Stimulated activated CD4-positive, alpha-beta T cell treated with anti-CD3 and anti-CD28 coated beads, Interleukin-15, amount 100 ng/mL, for 48 hours (primary cell): Measurements from ENCODE around the gene NDUFB11.

Source experiments
- DNase-seq, 2 donors: peaks; one replicate each; pipeline ENCODE4 v3.0.0-alpha.2; 2020; ENCODE audit warnings: low read depth in 2 of 2

NDUFB11 gene

DNA sequence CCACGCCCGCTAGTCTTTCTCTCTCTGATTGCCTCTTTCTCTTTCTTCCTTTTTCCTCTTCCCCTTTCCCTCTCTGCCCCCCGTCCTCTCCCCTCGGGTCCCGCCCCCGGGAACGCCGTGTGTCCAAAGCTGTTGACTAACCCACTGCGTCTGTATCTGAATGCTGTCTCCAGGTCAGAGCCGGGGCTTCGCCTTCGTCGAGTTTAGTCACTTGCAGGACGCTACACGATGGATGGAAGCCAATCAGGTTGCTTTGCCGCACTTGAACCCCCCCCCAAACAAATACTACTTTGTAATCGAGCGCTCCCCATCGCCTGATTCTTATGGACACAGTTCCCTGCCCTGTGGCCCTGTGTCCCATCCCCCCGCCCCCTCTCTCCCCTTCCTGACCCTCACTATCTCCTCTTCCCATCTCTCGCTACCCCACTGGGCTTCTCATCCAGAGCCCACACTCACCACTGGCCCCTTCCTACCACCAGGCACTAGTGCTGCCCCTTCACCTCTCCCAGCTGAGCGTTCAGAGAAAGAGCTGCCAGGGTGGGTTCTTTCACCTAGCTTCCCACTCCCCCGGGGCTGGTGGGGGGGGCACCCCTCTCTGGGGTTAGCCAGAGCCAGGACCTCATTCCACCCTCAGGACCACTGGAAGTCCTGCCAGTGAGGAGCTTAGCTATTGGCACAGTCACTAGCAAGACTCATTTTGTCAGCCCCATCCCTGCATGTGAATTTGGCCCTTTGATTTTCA is 30.5 kb upstream of the NDUFB11 start:
- DNase-seq = no peak

DNA sequence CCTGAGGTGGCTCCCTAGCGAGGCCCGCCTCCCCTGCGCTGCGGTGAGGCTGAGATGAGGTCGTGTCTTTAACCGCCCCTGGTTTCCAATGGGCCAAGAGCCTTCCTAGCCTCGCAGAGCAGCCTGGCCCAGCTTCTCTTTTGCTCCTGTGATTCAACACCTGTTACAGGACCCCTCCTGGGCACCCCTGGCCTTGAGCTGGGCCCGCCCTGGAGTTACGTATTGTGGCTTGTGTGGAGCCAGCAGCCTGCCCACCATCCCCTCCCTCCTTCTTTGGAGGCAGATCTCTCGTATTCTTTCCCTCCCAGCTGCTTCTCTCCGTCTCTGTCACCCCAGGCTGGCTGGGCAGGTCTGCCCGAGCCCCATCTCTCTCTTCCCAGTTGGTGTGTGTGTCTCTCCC is 29.9 kb upstream of the NDUFB11 start:
- no peak for DNase-seq

DNA sequence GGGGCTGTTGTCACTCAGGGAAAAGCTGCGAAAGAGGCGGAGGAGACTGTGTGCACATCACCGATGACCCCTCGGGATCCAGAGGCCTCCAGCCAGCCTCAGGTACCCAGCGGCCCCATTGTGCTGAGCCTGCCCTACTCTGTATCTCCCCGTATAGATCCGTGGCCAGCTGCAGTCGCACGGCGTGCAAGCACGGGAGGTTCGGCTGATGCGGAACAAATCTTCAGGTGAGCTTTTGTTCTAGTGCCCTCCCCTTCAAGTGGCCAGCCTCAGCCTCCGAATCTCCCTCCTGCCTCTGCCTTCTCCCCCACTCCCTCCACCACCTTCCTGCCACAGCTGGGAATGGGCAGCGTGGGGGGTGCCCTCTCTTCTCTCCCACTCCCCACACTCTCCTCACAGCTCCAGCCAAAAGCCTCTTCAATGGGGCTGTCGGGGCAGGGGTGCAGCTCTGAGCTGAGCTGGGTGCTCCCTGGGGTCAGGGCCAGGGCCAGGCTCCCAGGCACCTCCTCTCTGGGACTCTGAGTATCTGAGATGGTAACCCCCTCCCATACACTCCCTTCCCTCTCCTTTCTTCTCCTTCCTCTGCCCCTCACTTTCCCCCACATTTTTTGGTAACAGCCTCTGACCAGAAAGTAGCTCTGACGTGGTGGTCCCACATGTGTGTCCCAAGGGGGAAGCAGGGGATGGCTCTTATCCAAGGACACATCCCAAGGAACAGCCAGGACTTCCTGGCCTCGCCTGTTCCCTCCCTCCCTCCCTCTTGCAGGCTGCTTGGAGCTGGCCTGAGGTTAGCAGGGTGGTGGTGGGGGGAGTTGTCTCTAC is 28.7 kb upstream of the NDUFB11 start:
- DNase-seq = no peak

DNA sequence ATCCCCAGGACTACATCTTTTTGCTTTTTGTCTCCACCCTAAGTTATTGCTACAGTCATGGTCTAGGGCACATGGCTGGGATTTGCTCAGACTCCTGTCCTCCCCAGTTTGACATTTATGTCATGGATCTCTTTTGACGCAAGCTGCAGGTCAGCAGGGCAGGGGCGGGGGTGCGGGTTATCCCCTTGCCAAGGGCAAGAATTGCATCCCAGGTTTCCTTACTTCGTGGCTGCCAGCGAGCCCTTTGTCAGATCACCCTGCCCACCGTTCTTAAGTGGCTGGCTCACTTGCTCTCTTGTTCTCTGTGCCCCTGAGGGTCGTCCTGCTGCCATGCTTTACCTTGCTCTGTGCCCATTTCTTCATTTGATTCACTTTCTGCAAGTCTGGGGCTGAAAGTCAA is 28.0 kb upstream of the NDUFB11 start:
- no peak for DNase-seq

DNA sequence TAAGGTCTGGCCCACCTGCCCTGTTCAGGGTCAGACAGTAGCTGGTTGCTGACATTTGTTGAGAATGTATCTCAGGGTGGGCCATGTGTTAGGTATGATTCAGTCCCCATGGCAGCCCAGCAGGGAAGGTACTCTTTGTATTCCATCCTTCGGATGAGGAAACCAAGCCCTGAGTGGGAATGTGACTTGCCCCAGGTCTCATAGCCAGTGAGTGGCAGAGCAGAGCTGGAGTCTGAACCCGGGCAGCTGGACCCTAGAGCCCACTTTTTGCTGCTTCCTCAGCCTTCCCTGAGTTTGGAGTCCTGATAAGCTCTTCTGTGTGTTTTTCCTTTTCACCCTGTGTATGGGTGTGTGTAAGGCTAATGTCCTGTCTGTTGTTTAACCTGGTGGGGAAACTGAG is 27.5 kb upstream of the NDUFB11 start:
- DNase-seq = no peak

DNA sequence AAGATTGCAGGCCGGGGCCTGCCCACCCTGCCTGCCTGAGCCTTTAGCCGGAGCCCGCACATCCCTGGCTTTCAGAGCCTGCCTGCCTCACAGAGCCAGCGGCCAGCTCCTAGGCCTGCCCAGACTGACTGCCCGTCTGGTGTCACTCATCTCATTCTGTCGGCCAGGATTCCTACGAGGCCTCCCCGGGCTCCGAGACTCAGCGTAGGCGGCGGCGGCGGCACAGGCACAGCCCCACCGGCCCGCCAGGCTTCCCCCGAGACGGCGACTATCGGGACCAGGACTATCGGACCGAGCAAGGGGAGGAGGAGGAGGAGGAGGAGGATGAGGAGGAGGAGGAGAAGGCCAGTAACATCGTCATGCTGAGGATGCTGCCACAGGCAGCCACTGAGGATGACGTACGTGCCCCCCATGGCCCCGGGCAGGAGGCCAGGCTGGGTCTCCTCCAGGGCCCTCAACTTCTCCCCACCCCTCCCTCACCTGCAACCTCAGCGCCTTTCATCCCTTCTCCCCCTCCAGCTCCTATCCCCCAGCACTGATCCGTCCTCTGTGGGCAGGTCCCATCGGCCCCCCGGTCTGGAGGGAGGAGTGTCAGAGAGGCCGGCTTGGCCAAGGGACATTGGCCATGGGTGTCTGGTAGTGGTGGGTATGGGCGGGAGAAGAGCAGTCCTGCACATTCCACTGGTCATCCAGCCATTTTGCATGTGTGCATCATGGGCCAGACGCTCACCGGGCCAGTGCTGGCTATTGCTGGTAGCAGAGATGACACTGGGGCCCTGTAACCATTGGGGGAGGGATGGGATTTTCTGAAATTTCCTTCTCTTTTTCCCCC is 26.6 kb upstream of the NDUFB11 start:
- no peak for DNase-seq

DNA sequence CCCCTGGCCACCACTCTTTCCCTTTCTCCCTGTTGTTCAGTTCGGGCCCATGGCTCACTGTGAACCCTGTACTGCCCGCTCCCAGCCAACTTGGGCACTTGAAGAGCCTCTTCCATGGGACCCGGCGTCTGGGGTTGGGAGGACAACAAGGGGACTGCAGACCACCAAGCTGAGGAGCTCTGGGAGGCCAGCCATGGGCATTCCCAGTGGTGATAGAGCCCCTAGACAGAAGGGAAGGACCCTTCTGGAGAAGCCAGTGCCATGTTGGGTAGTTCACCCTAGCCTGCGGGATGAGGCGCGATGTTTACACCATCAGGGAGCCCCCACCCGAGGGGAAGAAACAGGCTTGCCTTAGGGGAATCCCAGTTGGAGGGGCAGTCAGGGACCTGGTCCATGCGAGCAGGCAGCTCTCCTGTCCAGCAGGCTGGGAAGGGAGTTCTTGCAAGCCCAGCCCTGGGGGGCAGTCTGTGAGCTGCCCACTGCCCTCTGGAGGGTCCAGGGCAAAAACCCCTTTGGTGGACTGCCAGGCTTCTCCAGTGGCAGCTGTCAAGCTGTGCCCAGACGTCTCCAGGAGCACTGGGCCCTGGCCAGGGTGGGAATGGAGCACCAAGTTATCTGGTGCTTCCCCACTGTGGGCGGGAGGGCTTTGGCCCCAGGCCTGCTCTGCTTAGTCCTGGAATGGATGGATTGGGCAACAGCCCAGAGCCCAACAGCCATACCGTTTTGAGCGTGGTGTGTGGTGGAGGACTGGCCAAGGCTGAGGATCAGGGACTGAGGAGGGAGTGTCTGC is 25.4 kb upstream of the NDUFB11 start:
- no peak for DNase-seq

DNA sequence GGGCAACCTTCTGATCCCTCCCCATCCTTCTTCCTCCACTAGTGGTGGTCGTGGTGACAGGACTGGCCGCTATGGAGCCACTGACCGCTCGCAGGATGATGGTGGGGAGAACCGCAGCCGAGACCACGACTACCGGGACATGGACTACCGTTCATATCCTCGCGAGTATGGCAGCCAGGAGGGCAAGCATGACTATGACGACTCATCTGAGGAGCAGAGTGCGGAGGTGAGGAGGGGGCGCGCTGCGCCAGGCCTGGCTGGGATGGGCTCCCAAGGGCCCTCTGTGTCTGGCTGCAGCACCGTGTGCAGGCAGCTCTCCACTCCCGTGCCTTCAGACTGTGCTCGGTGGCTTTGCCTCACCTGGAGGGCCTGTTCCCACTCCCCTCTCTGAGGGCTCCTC is 24.8 kb upstream of the NDUFB11 start:
- DNase-seq = no peak

DNA sequence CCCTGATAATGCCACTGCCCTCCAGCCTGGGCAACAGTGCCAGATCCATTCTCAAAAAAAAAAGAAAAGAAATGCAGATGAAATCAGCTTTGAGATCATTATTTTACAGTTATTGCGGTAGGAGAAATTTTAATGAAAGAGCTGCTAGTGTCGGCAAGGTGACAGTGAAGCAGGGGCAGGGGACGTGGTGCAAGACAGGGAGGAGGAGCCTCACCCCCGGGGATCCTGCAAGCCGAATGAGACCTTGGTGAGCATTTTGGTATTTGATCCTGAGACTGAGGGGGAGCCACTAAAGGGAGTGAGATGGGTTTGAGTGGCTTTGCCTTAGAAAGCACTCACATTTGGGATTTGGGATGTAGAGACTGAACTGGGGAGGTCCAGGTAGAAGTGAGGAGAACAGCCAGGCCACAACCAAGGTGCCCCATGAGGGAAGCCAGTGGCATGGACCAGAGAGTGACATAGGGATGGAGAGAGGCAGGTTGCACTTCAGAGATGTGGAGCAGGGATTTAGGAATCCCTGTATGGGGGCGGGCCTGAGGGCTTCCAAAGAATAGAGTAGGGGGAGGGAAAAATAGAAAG is 24.1 kb upstream of the NDUFB11 start:
- no peak for DNase-seq

DNA sequence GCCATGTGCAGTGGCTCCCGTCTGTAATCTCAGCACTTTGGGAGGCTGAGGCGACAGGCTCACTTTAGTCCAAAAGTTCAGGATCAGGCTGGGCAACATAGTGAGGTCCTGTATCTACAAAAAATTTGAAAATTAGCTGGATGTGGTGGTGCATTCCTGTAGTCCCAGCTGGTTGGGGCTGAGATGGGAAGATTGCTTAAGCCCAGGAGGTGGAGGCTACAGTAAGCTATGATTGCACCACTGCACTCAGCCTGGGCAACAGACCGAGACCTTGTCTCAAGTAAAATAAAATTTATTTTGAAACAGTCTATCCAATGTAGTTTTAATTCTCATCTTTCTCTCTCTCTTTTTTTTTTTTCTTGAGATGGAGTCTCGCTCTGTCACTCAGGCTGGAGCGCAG is 21.6 kb upstream of the NDUFB11 start:
- no peak for DNase-seq

DNA sequence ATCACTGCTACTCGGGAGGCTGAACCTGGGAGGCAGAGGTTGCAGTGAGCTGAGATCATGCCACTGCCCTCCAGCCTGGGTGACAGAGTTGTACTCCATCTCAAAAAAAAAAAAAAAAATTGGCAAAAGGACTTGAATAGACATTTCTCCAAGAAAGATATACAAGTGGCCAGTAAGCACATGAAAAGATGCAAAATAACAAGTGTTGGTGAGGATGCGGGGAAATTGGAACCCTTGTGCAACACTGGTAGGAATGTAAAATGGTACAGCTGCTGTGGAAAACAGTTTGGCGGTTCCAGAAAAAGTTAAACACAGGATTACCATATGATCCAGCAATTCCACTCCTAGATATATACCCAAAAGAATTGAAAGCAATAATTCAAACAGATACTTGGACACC is 19.9 kb upstream of the NDUFB11 start:
- DNase-seq = no peak

DNA sequence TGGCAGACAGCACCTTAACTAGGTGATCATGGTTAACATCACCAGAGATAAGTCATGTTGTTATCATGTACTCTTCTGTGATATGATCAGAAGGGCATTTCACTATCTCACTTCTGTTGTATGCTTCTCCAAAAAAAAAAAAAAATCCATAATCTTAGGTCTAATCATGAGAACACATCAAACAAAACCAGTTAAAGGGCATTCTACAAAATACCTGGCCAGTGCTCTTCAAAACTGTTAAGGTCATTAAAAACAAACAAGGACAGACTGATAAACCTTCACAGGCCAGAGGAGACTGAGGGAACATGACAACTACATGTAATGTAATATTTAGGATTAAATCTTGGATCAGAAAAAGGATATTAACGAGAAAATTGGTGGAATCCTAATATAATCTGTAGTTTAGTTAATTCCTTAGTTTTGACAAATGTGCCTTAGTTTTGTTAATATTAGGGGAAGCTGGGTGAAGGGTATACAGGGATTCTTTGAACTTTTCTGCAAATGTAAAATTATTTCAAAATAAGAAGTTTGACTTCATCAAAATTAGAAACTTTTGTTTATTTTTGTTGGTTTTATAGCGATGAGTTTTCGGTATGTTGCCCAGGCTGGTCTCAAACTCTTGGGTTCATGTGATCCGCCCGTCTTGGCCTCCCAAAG is 18.6 kb upstream of the NDUFB11 start:
- DNase-seq = no peak

DNA sequence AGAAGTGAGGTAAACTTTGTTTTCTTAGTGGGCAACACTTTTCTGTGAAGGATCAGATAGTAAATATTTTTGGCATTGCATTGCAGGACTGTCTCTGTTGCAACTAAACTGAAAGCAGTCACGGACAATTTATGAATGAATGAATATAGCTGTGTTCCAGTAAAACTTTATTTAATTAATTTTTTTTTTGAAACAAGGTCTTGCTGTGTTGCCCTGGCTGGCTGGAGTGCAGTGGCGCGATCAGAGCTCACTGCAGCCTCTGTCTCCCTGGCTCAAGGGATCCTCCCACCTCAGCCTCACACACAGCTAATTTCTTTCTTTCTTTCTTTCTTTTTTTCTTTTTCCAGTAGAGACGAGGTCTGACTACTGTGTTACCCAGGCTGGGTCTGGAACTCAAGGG is 16.3 kb upstream of the NDUFB11 start:
- DNase-seq = no peak

DNA sequence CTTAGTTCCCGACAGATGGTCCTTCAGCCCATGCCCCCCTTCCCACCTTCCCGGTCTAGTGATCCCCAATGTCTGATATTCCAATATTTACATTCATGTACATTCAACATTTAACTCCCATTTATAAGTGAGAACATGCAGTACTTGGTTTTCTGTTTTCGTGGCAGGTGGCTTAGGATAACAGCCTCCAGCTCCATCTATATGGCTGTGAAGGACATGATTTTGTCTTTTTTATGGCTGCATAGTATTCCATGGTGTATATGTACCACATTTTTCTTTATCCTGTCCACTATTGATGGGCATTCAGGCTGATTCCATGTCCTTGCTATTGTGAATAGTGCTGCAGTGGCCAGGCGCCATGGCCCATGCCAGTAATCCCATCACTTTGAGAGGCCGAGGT is 14.3 kb upstream of the NDUFB11 start:
- no peak for DNase-seq

DNA sequence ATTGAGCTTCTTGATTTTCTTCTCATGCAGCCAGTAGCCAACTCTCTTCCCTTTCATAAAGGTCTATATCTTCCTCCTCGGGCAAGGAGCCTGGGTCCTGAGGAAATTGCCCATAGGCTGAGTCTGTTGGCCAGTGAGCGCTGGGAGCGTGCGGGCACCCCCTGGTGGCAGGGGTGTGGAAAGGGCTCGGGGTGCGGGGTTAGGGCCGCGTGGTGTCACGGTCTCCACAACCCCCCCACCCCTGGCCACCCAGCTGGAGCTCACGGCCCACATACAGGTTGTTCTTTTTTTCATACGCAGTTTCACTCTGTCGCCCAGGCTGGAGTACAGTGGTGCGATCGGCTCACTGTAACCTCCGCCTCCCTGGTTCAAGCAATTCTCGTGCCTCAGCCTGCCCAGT is 13.6 kb upstream of the NDUFB11 start:
- no peak for DNase-seq

DNA sequence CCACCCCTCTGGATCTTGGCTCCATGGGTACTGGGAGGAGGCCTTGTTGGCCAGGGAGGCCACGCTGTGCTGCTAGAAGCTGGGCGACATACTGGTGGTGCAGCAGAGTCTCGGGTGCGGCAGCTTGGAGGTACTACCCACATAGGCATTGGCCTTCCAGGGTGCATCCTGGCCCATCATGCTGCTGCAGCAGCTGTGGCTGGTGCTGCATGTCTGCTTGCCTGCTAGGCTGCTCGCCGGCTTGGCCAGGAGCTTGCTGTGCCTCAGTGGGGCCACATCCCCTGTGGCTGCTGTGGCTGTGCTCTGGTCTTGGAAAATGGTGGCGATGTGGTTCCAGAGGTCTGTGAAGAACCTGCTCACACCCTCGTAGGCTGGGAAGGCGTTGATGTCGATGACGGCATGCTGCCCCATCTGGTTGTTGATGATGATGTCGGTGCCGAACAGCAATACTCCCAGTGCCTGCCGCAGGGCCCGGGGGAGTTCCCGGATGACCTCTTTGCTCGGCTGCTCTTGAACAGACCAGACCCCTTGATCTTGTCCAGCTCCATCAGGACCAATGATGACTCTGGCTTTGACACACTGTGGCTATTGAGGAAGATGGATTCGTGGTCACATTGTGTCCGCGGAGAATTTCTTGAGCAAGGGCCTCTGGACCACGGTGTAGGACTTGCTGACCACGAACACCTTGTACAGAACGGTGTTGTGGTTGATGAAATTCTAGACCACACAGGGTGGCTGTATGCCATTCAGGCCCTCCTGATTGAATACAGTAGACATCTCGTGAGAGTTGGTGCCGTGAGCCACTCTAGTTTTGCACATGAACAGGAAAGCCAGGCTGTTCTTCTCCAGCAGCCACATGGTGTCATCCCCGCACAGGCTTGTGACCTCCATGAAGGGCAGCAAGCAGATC is 12.4 kb upstream of the NDUFB11 start:
- DNase-seq = no peak

DNA sequence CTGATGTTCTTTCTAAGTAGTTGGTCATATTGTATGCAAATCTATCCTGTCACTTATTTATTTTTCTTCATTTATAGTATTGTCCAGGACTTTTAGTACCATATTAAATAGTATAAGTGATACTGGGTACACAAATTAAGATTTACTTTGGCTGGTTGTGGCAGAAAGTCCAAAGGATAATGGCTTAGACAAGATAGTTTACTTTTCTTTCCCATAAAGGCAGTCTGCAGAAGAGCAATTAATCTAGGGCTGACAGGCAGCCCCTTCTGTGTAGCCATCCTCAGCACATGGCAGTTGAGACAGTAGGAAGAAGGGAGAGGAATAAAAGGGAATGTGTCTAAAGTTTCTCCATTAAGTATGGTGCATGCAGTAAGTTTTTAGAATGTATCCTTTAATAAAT is 6.9 kb upstream of the NDUFB11 start:
- DNase-seq = no peak

DNA sequence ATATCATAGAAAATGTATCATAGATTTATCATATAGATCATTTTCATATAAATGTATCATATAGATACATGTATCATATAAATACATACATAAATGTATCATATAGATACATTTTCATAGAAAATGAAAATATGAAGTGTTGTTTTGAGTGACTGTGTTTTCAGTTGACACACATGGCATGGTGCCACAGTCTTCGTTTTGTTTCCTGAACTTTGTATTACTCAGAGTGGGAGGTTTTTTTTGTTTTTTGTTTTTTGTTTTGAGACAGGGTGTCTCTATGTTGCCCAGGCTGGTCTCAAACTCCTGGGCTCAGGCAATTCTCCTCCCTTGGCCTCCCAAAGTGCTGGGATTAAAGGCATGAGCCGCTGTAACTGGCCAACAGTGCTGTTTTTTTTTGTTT is 4.4 kb upstream of the NDUFB11 start:
- DNase-seq = no peak

DNA sequence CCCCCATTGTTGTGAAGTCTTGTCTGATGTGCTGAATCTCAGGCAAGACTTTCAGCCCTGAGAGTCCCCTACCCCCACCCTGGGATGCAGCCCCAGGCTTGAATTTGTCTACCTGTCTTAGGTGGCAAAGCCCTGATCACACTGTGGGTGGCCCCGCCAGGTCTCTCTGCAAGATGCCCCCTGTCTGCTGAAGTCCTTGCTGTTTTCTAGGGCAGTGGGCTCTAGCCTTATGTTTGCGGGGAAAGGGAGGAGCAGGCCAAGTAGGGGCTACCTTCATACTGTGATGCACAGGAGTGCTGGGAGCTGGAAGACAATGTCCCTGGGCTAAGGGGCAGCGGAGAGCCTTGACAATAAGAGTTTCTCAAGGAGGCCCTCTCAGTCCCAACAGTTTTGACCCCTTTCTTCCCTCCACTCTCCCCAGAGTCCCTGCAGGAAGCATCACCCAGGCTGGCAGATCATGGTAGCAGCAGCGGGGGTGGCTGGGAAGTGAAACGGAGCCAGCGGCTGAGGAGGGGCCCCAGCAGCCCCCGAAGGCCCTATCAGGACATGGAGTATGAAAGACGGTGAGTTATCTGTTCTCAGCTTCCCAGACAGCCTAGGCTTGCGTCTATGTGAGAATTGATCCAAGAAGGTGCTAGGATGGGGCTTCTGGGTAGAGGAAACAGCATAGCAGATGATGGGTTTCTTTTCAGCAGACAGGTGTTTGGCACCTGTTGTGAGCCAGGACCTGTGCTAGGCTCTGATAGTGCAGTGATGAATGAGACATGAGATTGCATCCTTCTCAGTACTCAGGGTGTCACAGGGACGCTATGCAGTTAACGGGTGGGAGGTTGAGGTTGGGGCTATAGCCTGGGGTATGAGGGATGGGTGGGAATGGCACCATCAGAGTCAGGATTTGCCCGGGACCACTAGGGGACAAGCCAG is 2.7 kb upstream of the NDUFB11 start:
- DNase-seq = no peak
